GM19351 (cell line): Measurements from ENCODE around the gene ADAMTS12.

ENCODE experiments used
- ATAC-seq: cut with Tn5 transposase; IDR thresholded peaks from one replicate; pipeline ENCODE4 v1.9.1; 2021; ENCODE audit warnings: mild to moderate bottlenecking, moderate library complexity; ENCODE audit not compliant: unreplicated experiment

The ADAMTS12 gene, protein sequence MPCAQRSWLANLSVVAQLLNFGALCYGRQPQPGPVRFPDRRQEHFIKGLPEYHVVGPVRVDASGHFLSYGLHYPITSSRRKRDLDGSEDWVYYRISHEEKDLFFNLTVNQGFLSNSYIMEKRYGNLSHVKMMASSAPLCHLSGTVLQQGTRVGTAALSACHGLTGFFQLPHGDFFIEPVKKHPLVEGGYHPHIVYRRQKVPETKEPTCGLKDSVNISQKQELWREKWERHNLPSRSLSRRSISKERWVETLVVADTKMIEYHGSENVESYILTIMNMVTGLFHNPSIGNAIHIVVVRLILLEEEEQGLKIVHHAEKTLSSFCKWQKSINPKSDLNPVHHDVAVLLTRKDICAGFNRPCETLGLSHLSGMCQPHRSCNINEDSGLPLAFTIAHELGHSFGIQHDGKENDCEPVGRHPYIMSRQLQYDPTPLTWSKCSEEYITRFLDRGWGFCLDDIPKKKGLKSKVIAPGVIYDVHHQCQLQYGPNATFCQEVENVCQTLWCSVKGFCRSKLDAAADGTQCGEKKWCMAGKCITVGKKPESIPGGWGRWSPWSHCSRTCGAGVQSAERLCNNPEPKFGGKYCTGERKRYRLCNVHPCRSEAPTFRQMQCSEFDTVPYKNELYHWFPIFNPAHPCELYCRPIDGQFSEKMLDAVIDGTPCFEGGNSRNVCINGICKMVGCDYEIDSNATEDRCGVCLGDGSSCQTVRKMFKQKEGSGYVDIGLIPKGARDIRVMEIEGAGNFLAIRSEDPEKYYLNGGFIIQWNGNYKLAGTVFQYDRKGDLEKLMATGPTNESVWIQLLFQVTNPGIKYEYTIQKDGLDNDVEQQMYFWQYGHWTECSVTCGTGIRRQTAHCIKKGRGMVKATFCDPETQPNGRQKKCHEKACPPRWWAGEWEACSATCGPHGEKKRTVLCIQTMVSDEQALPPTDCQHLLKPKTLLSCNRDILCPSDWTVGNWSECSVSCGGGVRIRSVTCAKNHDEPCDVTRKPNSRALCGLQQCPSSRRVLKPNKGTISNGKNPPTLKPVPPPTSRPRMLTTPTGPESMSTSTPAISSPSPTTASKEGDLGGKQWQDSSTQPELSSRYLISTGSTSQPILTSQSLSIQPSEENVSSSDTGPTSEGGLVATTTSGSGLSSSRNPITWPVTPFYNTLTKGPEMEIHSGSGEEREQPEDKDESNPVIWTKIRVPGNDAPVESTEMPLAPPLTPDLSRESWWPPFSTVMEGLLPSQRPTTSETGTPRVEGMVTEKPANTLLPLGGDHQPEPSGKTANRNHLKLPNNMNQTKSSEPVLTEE (N-terminal part only)

DNA sequence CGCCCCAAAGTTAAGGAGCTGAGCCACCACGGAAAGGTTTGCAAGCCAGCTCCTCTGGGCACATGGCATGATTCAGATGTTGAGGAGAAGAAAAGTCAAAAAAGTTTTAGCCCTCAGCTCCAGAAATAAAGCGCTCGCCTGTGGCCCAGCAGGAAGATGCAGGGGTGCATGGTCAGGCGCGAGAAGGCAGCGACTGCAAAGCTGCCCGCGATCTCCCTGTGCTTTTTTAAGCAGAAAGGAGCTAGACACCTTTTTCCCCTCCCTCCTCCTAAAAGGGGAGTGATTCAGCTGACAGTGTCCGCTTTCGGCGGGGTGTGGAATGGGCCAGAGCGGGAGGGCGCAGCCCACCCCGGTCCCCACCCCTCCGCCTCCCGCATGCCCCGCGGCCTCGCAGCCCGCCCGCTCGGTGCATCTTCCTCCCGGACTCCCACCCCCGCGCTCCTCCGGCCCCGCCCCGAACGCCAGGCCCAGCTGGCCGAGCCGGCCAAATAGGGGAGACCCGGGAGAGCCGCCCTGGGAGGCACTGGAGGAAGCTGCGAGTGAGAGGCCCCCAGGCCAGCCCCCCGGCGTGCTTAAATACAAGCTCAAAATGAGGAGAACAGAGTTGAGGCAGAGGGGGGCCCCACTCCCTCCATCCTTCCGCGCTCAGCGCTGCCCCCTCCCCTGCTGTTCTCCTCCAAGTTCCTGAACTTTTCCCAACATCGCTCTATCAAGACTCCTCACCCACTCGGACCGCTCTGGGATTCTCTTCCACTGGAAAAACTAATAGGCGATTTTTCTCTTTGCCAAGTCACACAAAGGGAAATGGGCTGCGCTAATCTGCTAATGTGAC is at the start of gene ADAMTS12:
TSS of gene ADAMTS12 (minus strand) at position 203 of the 832 bp plus-strand sequence. CDS start at position 69, 134 bp downstream.
- ATAC-seq = no peak

DNA sequence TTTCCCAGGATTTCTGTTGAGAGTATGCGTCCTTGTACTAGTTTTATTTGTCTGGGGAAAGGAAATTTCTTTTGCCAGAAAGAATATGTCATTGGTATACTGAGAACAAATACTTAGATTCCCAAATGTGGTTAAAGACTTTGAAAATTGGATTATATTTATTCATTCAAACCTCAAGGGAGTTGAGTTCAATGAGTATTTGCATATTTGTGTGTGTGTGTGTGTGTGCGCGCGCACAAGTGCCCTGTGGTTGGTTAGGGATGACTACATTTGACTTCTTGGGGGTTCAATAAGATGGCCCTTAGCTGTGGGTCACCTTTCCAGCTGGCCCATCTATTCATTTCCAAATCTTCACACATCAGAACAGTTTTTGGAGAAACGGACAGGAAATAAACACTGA is 49.3 kb upstream of the ADAMTS12 start:
- no peak for ATAC-seq

DNA sequence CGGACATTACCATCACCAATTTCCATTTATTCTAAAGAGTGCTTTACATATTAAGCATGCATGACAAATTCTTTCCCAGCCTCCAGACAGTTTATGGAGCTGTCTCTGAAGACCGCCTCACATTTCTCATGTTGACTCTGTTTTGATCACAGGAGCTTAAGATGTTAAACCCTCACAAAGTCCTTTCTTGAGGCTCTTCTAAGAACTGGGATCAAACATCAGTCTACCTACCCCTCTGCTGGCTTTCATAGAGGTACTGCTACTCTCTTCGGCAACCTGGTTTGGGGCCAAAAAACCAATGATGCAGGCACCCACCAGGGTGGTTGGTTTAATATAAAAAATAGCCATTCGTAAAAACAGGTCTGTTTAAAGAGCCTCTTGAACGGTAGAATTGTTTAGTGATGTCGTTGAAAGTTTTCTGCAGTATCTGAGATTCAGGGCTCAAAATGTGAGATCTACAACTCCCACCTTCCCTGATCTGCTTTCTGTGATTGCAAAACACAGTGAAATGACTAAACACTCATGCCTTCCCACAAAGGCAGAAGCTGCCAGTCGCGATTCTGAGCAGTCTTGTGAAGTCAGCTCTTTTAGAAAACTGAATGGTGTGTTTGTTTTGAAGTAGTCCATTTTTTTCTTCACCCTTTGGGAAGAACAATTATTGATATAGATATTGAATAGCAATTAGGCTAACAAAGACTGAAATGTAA is 47.9 kb upstream of the ADAMTS12 start:
- ATAC-seq = no peak

DNA sequence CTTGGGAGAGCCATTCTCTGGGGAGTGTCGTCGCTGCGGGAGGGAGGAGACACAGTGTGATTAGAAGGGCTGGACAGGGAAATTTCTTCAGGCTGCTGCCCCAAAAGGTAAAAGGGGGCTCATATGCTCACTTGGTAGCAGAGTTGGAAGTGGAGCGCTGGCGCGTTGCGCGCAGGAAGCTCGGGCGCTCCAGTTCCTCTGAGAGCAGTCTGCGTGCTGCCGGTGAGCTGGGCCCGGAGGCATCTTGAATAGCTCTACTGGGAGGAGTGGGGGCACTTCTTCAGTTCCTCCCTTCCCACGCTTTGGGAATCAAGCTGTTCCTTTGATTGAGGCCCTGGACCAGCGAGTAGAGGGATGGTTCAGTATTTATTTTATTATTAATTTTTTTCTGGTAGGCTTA is 47.1 kb upstream of the ADAMTS12 start:
- ATAC-seq = no peak

DNA sequence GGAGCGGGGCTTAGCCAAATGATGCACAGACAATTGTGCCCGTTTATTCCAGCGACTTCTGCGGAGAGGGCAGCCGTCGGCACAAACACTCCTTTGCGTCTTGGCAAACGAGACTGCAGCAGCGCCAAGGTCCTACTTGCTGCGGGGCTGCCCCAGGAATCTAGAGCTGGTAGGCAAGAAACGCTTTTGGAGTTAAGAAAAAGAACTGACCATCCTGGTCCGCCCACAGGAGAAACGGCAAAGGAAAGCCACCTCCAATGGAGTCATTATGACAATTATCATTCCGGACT is 46.7 kb upstream of the ADAMTS12 start:
- no peak for ATAC-seq

DNA sequence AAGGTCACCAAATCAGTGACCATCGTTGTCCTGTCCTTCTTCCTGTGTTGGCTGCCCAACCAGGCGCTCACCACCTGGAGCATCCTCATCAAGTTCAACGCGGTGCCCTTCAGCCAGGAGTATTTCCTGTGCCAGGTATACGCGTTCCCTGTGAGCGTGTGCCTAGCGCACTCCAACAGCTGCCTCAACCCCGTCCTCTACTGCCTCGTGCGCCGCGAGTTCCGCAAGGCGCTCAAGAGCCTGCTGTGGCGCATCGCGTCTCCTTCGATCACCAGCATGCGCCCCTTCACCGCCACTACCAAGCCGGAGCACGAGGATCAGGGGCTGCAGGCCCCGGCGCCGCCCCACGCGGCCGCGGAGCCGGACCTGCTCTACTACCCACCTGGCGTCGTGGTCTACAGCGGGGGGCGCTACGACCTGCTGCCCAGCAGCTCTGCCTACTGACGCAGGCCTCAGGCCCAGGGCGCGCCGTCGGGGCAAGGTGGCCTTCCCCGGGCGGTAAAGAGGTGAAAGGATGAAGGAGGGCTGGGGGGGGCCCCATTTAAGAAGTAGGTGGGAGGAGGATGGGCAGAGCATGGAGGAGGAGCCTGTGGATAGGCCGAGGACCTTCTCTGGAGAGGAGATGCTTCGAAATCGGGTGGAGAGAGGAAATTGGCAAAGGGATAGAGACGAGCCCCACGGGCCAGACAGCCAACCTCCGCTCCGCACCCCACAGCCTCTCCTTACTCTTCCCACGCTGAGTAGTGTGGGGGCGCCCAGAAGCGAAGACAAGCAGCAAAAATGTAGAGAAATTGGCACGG is 46.1 kb upstream of the ADAMTS12 start:
- no peak for ATAC-seq

DNA sequence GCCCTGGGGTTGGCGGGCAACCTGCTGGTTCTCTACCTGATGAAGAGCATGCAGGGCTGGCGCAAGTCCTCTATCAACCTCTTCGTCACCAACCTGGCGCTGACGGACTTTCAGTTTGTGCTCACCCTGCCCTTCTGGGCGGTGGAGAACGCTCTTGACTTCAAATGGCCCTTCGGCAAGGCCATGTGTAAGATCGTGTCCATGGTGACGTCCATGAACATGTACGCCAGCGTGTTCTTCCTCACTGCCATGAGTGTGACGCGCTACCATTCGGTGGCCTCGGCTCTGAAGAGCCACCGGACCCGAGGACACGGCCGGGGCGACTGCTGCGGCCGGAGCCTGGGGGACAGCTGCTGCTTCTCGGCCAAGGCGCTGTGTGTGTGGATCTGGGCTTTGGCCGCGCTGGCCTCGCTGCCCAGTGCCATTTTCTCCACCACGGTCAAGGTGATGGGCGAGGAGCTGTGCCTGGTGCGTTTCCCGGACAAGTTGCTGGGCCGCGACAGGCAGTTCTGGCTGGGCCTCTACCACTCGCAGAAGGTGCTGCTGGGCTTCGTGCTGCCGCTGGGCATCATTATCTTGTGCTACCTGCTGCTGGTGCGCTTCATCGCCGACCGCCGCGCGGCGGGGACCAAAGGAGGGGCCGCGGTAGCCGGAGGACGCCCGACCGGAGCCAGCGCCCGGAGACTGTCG is 45.4 kb upstream of the ADAMTS12 start:
- ATAC-seq = no peak

DNA sequence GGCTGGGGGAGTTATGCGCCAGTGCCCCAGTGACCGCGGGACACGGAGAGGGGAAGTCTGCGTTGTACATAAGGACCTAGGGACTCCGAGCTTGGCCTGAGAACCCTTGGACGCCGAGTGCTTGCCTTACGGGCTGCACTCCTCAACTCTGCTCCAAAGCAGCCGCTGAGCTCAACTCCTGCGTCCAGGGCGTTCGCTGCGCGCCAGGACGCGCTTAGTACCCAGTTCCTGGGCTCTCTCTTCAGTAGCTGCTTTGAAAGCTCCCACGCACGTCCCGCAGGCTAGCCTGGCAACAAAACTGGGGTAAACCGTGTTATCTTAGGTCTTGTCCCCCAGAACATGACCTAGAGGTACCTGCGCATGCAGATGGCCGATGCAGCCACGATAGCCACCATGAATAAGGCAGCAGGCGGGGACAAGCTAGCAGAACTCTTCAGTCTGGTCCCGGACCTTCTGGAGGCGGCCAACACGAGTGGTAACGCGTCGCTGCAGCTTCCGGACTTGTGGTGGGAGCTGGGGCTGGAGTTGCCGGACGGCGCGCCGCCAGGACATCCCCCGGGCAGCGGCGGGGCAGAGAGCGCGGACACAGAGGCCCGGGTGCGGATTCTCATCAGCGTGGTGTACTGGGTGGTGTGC is 44.7 kb upstream of the ADAMTS12 start, which contains the start of gene RXFP3:
TSS of gene RXFP3 (plus strand) at position 6 of the 636 bp plus-strand sequence. CDS start at position 361, 355 bp downstream.
- ATAC-seq = no peak

DNA sequence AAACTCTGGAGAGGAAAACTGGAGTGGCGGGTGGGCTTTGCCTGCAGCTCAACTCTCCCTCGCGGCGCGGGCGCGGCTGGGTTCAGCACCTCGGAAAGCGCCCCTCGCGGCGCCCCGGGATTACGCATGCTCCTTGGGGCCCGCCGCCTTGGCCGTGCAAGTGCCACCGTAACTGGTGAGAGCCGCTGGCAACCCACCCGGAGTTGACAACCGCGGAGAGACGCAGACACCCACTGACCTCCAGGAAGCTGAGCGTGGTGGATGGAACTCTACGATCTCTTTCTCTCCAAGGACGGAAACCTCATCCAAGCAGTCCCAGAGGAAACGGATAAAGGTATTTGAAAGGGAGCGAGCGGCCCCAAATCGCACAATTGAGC is 44.2 kb upstream of the ADAMTS12 start:
- peak; percentile 38 for ATAC-seq

DNA sequence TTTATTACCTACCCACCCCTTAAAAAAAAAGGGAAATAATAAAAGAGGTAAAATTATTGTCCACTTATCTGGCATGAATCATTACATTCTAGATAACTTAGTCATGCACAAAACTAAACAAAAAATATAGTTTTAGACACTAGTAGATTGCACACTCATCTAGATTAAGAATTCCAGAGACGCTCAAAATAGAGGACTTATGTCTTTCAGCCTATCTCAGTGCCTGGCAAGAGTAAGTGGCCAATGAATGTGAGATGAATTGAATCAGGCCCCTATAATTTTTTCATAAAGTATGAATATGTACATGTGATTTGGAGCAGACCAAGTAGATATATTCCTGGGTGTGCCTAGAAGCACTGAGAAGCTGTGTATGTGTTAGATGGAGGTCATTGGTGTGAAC is 42.4 kb upstream of the ADAMTS12 start:
- peak; percentile 20 for ATAC-seq

DNA sequence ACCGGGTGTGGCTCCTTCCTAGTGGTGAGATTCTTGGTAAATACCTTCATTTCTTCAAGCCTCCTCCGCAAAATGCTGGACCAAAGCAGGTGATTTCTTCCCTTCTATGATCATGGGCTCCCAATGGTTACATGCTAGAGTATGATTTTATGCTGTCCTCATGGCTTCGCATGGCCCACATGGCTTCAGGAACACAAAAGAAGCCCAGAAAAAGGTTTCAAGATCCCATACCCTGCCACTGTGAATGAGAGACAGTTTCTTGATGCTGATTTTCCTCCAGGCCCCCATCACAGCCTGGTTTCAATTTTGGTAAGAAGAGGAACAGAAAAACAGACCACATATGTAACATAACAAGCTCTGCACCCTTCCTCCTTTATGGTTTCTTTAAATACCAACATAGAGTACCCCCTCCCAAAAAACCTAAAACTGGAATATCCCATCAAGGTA is 42.0 kb upstream of the ADAMTS12 start:
- ATAC-seq = peak; percentile 88

DNA sequence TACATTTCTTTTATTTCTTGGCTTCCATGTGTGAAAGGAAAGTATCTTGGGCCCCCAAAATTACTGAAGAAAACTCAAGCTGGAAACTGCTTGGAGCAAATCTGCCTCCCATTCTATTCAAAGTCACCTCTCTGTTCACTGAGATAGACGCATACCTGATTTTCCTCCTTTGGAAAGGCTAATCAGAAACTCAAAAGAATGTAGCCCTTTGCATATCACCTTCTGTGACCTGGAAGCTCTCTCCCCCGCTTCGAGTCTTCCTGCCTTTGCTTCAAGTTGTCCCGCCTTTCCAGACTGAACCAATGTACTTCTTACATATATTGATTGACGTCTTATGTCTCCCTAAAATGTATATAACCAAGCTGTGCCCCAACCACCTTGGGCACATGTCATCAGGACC is 39.3 kb upstream of the ADAMTS12 start:
- no peak for ATAC-seq

DNA sequence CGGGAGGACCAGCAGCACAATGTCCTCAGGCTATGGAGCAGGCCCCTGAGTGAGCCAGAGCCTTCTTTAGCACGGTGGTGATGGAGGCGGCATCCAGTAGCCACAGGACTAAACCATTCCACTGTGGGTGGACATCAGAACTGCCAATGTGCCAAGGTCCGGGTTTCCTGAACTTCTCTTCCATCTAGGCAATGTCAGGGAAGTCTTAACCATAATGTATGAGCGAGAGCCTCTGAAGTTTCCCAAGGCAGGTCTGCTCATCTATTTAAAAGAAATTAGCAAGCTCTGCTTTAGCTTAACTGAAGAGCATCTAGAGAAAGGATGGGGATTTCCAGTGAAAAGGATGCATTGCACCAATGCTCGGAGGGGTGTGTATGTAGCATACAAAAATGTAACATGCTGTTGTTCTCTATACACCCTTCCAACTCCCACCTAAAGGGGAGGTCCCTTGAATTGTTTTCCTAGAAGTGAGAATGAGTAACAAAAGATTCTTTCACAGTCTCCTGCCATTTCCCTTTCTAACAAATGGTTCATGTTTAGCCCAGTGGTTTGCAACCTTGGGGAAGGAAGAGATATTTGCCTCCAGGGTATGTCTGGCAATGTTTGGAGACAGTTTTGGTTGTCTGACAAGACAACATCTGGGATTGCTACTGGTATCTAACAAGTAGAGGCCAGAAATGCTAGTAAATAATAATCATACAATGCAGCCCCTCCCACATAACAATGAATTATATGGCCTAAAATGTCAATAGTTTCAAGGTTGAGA is 38.3 kb upstream of the ADAMTS12 start:
- no peak for ATAC-seq

DNA sequence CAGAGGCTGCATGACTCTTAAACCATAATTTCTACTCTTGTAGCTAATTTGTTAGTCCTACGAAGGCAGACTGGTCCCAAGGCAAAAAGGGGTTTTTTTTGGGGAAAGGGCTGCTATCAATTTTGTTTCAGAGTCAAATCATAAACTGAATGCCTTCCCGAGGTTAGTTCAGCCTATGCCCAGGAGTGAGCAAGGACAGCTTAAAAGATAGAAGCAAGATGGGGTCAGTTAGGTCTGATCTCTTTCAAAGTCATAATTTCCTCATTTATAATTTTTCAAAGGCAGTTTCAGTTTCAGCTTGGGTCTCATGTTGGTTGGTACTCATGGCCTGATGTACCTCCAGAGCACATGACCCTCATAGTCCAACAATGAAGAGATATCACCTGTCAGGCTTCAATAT is 36.5 kb upstream of the ADAMTS12 start:
- no peak for ATAC-seq

DNA sequence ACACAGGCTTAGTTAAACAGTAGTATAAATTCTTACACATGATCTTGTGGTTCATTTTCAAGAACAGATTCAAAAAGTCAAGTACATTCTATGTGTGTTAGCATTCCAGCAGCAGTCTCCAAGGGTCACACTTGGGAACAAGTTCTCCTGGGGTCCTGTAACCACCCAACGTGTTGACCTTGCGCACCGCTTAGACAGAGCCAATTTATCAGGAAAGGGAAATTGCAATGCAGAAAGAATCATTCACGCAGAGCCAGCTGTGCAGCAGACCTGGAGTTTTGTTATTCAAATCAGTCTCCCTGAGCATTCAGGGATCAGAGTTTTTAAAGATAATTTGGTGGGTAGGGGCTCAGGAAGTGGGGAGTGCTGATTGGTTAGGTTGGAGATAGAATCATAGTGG is 35.9 kb upstream of the ADAMTS12 start:
- no peak for ATAC-seq

DNA sequence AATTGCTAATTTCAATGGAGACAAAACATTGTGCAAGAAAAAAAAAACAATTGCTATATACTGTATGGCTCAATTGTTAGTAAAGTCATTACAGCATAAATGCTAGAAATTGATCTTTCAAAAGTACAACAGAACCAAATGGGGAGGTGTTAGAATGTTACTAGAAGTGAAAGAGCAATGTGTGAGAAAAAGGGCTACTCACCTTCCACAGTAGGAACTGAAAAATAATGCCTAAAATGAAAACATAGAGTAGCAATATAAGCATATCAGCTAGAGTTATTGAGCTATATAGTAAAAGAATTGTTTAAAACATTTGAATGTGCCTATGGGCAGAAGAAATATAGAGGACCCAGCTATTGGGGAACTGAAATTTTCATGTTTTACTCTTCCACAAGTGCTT is 33.5 kb upstream of the ADAMTS12 start:
- peak; percentile 66 for ATAC-seq

DNA sequence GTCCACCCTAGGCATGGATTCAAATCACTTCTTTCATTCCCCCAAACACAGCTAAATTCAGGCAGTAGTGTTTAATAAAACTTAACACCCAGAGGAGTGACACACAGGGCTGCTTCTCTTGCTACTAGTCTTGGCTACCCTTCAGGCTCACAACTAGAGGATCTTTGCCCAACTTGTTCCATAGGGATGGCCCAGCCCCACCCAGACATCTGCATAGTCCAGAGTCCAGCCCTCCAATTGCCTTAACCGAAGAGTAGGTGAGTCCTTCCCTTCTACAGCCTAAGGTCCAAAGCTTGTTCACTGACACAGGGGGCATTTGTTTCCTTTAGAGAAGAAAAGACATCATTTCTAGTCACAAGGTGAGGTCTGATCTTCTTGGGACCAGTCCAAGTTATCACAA is 29.2 kb upstream of the ADAMTS12 start:
- no peak for ATAC-seq
